HG03045 (cell line): ENCODE results near the gene FAM229A.
A peak's percentile ranks its signal among the peaks of the same experiment; 100 is the strongest.
"Not testable (repeated sequence)": the region's sequence is repeated elsewhere in the genome, so short reads cannot be mapped to it uniquely, and the experiment has no call there.

Experiments used
- ATAC-seq: cut with Tn5 transposase; IDR thresholded peaks from one replicate; pipeline ENCODE4 v1.9.1; 2021; ENCODE audit warnings: mild to moderate bottlenecking, moderate library complexity; ENCODE audit not compliant: unreplicated experiment

Gene FAM229A, protein sequence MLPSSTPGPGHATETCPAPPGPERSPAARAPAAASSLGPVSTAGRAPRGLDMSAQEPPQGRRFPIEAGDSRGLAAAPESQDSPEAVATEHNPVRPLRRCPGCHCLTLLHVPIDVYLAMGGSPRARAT

DNA sequence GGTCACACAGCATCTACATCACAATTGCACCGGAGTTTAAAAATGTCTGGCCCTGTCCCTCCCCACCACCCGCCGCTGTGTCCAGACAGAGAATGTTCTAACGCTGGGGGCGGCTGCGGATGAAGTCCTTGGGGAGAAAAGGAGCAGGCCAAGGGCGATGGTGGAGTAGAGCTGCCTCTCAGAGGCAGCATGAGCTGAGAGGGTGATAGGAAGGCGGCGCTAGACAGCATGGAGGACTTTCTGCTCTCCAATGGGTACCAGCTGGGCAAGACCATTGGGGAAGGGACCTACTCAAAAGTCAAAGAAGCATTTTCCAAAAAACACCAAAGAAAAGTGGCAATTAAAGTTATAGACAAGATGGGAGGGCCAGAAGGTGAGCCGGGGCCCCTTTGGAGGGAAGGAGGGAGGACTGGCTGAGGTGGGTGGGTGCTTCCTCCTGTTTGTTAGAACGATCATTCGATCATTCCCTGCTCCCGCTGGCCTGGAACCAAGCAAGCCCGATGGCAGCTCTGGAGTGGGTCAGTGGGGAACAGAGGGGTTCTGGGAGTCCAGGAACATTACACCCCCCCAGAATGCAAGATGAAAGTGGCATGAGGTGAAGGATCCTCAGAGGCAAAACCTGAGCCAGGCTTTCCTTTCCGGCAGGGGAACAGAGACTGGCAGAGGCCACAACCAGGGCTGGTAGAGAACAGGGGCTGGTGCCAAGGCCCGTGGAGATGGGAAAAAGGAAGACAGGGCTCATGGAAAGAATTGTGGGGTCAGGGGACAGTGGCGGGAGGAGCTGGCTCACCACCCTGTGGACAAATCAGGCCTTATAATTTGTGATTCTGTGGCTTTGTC lies at the start of gene FAM229A, which contains the start of gene TSSK3:
Gene FAM229A (minus strand): TSS at position 12 of the 840 bp plus-strand sequence. CDS start 394 bp downstream, outside the sequence.
Gene TSSK3 (plus strand): TSS at position 66 of the 840 bp plus-strand sequence. CDS start 163 bp downstream, at position 229.
- no peak for ATAC-seq

DNA sequence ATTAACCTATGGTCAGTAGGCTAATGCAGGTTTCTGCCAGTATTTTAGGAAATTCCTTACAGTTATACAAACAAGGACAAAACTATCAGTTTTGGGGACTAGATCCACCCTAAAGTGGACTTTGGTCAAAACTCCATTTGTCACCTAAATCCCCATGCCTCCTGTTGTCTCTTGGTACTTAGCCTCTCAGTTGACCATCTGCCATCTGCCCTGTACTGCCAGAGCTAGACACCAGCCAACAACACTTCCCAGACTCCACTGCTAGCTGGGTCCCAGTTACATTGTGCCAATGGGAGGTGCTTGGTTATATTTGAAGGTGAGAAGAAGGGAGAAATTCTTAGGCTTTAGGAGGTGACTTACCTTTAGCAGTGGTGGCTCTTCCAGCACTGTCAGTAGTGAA lies 49.0 kb upstream of the FAM229A start:
- no peak for ATAC-seq

DNA sequence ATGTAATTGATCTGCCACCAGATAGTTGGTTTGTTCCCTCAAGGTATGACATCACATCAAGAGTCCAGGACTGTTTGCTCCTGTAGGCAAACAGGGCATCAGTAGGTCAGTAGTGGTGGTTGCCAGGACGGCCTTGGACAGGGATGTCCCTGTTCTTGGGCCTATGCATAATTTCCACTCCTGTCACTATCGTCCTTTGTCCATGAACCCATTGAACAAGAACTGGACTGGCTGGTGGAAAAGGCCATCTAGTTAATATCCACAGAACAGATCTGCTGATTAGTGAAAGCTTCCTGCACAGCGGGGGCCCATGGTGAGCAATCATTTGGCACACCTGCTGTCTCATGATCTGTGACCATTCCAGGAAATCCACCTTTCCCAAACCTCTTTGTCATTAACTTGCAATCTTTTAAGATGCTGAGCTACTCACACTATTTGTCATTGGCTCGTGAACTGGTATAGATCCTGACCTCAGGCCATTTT lies 44.4 kb upstream of the FAM229A start:
- no peak for ATAC-seq

DNA sequence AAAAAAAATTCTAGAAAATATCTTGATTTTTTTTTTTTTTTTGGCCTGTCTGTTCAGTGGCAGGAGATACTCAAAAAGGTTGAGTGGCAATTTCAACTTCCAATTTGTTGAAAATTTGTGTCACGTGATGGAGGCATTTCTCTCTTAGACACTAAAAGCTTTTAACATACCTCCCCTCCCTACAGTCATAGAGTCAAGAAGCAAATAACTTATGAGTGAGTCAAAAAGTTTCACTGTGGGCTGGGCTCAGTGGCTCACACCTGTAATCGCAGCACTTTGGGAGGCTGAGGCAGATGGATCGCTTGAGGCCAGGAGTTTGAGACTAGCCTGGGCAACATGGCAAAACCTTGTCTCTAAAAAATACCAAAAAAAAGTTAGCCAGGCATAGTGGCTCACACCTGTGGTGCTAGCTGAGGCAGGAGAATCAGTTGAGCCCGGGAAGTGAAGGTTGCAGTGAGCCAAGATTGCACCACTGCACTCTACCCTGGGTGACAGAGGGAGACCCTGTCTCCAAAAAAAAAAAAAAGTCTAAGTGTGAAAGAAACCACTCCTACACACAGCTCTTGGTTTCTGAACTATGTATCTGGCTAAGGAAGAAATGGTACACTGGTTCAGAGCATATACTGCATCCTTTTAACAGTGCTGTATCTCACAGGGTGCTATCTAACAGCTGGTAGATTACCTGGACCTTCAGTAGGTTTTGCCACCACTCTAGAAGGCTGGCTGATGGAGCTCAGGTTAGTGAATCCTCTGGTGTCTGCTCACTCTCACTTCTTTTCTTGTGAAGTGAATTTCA lies 43.6 kb upstream of the FAM229A start:
- no peak for ATAC-seq

DNA sequence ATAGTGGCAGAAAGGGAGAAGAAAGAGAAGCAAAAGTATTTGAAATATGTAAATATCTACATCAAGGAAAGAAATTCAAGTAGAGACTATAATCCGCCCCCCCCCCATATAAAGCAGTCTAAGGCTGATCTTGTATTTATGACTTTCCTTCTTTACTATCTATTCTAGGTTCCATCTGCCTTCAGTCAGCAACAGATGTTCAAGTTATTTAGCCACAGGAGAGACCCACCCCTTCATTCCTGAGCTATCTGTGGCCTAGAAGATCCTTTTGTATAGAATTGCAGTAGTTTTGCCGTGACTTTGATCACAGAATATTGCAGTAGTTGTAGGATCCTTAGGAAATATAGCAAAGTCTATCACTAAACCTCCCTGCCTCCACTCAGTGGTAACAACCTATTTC lies 42.7 kb upstream of the FAM229A start:
- no peak for ATAC-seq

DNA sequence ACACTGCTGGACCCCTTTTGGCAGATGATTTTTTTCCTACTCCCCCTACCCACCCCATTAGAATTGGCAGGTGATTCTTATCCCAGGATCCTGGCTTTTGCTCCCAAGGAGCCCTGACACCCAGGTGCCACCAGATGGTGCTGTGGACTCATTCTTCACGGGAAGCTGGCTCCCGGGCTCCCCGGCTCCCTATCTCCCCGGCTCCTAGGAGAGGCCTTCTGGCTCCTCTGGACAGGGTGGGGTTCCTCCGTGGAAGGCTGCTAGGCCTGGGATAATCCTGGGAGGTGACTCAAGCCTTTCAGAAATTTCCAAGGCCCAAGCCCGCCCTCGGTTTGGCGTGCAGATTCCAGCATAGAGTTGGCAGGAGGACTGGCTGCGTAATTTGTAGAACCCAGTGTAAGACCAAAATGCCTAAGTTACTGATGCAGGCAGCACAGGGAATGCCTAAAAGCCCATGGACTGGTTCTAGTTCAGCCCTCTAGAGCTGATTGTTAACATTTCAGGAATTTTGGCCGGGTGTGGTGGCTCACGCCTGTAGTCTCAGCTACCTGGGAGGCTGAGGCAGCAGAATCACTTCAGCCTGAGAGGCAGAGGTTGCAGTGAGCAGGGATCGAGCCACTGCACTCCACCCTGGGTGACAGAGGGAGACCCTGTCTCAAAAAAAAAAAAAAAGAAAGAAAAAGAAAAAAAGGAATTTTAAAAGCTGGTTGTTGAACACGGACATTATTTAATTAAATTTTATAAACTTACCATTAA lies 38.8 kb upstream of the FAM229A start:
- no peak for ATAC-seq

DNA sequence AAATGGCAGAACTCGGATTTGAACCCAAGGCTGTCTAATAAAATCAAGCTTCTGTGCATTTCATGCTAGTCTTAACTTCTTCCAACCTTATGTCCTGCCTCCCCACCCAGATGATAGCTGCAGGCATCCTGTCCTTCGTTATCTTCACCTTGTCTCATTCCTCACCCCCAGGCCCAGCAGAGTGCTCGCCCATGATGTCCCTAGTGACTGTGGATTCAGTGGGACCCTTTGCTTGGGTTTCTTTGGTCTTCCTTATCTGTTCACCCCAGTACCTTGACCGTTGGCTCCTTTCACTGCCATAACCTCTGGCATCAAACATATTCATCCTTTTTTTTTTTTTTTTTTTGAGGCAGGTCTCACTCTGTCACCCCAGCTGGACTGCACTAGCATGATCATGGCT lies 37.6 kb upstream of the FAM229A start:
- no peak for ATAC-seq

DNA sequence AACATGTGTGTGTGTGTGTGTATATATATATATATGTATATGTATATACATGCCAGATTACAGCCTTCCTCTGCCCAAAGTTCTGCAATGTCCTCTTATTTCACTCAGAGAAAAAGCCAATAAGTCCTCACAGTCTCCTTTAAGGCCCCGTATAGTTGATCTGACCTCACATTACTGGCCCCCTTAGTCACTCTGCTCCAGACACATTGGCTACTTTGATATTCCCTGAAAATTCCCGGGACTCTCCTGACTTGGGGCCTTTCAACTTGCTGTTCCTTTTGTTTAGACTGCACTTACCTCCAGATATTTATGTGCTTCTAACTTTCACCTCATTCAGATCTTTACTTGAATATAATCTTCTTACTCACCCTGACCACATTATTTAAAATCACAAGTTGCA lies 36.1 kb upstream of the FAM229A start:
- ATAC-seq = no peak

DNA sequence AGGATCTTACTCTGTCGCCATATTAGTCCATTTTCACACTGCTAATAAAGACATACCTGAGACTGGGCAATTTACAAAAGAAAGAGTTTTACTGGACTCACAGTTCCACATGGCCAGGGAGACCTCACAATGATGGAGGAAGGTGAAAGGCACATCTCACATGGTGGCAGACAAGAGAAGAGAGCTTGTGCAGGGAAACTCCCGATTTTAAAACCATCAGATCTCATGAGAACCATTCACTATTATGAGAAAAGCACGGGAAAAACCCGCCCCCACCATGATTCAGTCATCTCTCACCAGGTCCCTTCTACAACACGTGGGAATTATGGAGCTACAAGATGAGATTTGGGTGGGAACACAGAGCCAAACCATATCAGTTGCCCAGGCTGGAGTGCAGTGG lies 34.2 kb upstream of the FAM229A start:
- not testable (repeated sequence) for ATAC-seq

DNA sequence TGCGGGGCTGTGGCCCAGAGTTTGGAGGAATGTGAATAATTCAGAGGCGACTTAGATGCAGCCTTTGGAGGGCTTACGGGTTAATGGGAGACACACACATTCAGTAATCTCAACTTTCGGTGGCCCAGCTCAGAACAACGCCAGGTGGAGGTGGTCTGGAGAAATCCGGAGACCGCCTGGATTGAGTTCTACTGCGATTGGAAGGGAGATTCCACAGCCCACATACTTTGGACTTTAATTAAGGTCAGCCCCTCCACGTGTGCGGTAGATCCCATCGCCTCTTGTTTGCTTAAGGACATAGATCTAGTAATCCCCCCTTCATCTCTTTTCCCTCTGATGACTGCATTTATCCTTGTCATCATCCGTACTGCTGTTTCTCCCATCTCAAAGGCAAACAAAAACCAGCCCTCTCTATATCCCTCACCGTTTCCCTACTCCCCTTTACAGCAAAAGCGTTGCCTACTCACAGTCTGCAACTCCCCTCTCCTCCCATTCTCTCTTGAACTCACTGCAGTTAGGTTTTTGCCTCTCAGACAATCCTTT lies 32.7 kb upstream of the FAM229A start:
- no peak for ATAC-seq

DNA sequence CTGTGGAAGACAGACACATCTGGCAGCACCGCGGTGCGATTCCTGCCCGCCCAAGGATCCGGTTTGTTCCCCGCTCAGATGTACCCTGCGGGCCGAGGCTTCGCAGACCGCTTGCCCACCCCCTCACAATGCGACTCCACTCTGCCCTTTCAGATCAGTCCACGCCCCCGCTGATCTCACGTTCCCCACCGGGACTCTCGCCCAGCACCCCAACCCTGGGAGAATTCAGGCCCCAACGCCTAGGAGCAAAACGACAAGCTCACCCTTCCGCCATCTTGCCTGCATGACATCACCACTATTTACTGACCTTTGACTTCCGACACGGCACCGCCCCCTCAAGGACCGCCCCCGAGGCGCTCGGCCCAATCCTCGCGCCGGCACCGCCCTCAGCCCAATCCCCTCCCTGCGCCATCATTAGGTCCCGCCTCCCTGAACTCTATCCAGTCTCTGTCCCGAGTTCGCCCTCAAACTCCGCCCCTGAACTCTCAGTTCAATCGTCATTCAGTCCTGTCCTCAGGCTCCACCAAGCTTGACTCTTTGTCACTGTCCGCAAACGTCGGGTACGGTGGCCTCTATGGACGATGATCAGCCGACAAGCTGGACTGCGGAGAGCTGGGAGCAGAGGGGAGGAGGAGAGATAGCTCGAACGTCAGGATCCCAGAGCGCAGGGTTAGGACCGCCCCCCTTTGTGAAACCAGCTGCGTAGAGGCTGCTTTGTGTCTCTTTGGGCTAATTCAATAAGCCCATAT lies 32.0 kb upstream of the FAM229A start, which contains the start of gene BSDC1:
Gene BSDC1 (minus strand): TSS at position 301 of the 749 bp plus-strand sequence. CDS start 27 bp downstream, at position 274.
- ATAC-seq = peak; percentile 96

DNA sequence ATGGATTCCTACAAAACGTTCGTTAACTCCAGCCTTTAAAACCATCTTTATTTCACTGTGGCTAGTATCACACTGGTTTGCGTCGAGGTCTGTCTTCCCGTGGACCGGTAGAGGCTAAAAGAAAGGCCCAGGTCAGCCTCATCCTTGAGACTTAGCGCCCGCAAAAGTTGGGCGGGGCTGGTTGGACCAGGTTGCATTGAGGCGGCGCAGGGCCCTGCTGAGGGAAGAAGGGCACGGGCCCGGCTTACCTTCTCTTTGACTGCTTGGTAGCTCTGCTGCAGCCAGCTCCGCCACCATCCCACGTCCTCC lies 31.5 kb upstream of the FAM229A start:
- peak; percentile 14 for ATAC-seq

DNA sequence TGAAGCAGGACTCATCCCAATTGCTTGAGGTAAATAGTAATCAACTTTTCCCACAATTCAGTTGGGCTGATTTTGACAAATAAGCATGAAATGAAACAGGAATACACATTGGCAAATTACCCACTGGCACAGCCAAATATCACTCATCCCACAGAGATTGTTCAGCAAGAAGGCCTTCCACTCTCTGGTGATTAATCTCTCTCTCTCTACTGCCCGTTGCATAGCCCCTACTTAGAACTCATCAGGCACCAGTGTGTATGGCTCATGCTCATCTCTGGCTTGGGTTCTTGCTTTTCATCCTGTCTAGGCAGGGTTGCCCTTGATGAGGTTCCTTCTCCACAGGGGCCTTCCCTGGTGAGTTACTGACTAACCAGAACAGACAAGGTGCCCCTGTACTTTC lies 30.9 kb upstream of the FAM229A start:
- no peak for ATAC-seq

DNA sequence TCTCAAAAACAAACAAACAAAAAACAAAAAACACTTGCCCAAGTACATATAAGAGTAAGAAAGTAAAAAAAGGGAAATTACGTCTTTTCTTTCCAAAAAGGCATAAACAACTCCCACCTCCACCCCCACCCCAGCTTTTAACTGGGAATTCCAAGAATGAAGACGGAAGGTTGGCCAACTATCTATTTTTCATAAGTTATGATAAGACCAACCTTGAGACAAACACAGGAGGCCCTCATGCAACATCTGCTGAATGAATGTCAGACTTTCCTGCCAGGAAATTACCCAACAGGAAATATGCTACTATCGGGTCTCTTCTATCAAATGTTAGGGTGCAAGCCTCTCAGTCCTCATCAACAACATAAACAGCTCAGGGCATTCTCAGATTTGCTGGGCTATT lies 30.0 kb upstream of the FAM229A start:
- no peak for ATAC-seq

DNA sequence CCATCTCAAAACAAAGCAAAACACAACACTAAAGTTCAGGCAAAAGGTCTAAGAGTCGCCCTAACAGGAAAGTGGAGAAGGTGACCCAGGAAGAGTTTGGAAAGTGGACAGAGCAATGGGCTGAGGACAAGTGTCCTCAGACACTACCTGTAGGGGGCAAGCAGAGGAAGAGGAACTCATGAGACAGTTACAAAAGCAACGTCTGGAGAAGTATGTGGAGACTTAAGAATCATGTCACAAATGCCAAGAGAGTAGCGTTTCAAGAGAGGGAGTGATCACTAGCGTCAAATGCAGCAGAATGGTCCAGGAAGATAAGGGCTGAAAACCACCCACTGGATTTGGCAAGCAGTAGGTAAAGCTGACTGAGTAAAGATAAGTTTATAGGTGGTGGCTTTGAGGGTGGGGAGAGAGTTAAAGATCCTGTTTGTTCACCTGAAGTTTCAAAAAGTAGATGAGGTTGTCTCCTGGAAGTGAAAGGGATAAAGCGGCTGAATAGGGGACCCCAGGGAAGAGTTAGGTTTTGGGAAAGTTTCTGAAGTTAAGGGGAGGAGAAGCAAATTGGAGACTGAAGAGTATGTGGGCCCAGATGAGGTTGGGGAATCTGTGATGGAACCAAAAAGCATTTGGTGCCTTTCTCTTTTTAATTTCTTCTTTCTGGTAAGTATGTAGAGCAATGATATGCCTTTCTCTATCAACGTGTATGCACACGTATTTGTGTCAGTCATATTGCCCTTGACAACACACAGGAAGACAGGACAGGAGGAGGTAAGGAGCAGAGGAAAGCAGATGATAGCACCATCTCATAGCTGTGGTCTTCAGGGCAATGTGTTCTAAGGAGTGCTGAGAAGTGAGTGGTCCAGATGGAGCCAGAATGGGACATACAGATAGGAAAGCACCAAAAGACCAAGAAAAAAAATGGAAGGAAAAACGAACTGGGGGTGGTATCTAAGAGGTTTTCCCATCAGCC lies 28.9 kb upstream of the FAM229A start:
- no peak for ATAC-seq

DNA sequence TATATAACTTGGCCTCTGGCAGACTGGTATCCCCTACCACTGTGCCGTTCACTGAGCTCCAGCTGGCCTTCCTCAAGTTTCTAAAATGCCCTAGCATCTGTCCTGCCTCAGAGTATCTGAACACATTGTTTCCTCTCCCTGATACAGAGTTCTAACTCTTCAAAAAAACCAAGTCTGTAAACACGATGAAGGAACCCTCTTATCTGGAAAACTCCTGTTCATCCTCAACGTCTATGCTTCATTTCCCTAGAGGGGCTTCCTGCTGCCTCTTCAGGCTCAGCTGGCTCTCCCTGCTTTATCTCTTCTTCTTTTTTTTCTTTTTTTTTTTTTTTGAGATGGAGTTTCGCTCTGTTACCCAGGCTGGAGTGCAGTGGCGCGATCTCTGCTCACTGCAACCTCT lies 26.4 kb upstream of the FAM229A start:
- no peak for ATAC-seq

DNA sequence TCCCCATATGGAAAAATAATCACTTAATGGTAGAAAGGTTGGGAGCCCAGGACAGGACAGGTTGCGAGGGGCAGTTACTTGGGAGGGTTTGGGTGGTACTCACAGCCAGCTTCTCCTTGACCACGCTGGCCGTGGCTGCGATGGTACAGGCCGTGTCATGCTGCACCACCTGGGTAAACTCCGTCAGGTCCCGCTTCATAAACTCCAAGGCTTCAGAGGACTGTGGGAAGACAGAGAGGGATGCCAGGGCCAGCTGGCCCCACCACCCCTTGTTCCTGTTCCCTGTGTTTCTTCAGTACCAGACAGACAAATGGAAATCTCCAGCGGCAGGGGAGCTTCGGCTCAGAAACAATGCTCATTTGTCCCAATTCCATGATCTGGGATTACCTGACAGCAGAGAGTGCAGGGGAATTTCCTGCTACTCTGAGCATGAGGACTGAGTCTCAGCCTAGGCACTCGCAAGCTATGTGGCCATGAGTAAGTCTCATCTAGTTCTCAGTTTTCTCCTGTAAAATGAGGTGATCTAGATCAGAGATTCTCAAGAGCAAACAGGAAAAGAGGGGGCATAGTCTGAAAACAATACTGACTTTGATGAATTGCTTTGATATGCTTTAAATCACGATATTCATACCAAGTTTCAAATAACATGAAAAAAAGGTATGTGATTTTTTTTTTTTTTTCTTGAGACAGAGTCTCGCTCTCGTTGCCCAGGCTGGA lies 24.5 kb upstream of the FAM229A start:
- no peak for ATAC-seq

DNA sequence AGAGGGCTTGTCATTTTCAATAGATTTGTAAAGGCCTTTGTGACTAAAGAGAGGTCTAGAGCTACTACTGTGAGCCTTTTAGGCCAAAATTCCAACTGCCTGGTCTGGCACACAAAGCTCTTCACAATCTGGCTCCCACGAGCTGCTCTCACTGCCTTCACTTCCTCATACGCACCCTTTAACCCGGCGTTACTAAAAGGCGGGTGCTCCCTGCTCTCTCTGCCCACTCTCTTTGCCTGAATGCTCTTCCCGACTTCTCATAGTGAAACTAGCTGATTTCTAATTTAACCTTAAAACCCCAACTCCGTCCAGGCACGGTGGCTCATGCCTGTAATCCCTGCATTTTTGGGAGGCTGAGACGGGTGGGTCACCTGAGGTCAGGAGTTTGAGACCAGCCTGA lies 17.8 kb upstream of the FAM229A start:
- ATAC-seq = no peak
